Measurements from ENCODE around the gene GABRA5. TPM values are rescaled to one million over a fixed set of nuclear protein-coding genes. Genes with fewer than 3 reads are reported as not detected.

The GABRA5 gene
- total RNA-seq, 1 experiment from 2014 or later, result 4.9 TPM

- no peaks in the 10 kb centered on the region; a peak in 2 of 7 replicates for H3K36me3 Mint-ChIP-seq (ENCODE audit: insufficient read depth in 1 of 3, low read depth in 3 of 3)
- DNase-seq, result no peak
- Histone ChIP-seq H2BK20ac (ENCODE audit: low read depth, low read length, poor library complexity, severe bottlenecking) (no peak overlapping the region), H3K56ac (ENCODE audit: insufficient read length, low read depth, low read length) (no peak overlapping the region), H4K20me1 (ENCODE audit: control insufficient read depth, insufficient read depth, insufficient read length) (no peaks in the 10 kb centered on the region), H3K79me1 (ENCODE audit: insufficient read depth, low read depth, low read length, poor library complexity, severe bottlenecking) (no peaks in the 10 kb centered on the region), H2BK5ac (ENCODE audit: insufficient read length, low read length) (no peak overlapping the region), H4K8ac (replicated peaks; ENCODE audit: insufficient read length, low read depth, low read length) (no peak overlapping the region), H3K79me2 (ENCODE audit: insufficient read depth, low read length) (no peaks in the 10 kb centered on the region), H3K9ac (ENCODE audit: extremely low read depth, insufficient read length, low read length) (no peak overlapping the region), H2AK5ac (ENCODE audit: insufficient read length, low read length) (no peak overlapping the region), H2BK12ac (ENCODE audit: insufficient read length, low read depth, low read length) (no peak overlapping the region), H2BK15ac (ENCODE audit: low read depth, low read length) (no peak overlapping the region), H3K18ac (ENCODE audit: insufficient read length, low read depth, low read length) (no peak overlapping the region), H3K4ac (ENCODE audit: low read depth, low read length) (no peak overlapping the region), H3K27ac (ENCODE audit: insufficient read length, low read depth, low read length) (no peak overlapping the region), H4K91ac (ENCODE audit: insufficient read length, low read depth, low read length) (no peak overlapping the region), H2BK120ac (ENCODE audit: low read depth, low read length, poor library complexity, severe bottlenecking) (no peak overlapping the region), H3K4me1 (ENCODE audit: insufficient read depth, low read length) (no peaks in the 10 kb centered on the region), H3K9me3 (ENCODE audit: control insufficient read depth, low read depth, low read length) (no peaks in the 10 kb centered on the region), H2AFZ (ENCODE audit: low read length) (no peak overlapping the region), H3K27me3 (ENCODE audit: insufficient read depth, low read length) (no peaks in the 10 kb centered on the region), H3K14ac (ENCODE audit: insufficient read depth, low read length) (no peak overlapping the region), H3K23ac (ENCODE audit: insufficient read length, low read depth, low read length) (no peak overlapping the region), H3K4me2 (ENCODE audit: insufficient read depth, insufficient read length, low read length) (no peak overlapping the region), H4K5ac (ENCODE audit: insufficient read length, low read depth, low read length) (no peak overlapping the region), H3K23me2 (ENCODE audit: insufficient read length, low read depth, low read length, poor library complexity, severe bottlenecking) (no peaks in the 10 kb centered on the region), H3T11ph (ENCODE audit: low read length) (no peak overlapping the region)
- H3K4me3 Mint-ChIP-seq, result no peak overlapping the region
- no peaks in the 10 kb centered on the region for H3K27me3 Mint-ChIP-seq (ENCODE audit: low read depth)
- no CpG with 5 or more reads among the region's 8 CpGs for WGBS (ENCODE audit: extremely low coverage, insufficient read length, low lambda C conversion rate)
- TF ChIP-seq CTCF (conservative IDR thresholded peaks at IDR 0.05), result no peak
- H3K9me3 Mint-ChIP-seq, result no peaks in the 10 kb centered on the region
- H3K4me1 Mint-ChIP-seq, result peaks cover 3 to 5% of the 10 kb centered on the region in 2 experiments; a peak in 1 of 4 replicates
- H3K27ac Mint-ChIP-seq, result no peak overlapping the region
Observed at GRCh38 chr15:26928051-26928450, 61.2 kb downstream of the GABRA5 start.
